ENCODE data around the gene SLAMF6.
"Not testable (repeated sequence)": the region's sequence is repeated elsewhere in the genome, so short reads cannot be mapped to it uniquely, and the experiment has no call there.

SLAMF6 gene

GRCh38 chr1:160499631-160500030 is 23.4 kb downstream of the SLAMF6 start:
- H3K36me3 ChIP-seq (replicated peaks in 1 of 2; ENCODE audit: control insufficient read depth in 2 of 2, insufficient read depth in 2 of 2, low read length in 2 of 2): no peaks in the 10 kb centered on the region
- H3K4me2 ChIP-seq (ENCODE audit: insufficient read depth, low read length, poor library complexity, severe bottlenecking): no peak overlapping the region
- H3K27ac ChIP-seq (replicated peaks; ENCODE audit: low read length): no peak overlapping the region
- no peak overlapping the region for H2BK120ac ChIP-seq (ENCODE audit: low read depth, low read length)
- no peaks in the 10 kb centered on the region for H3K9me3 ChIP-seq (replicated peaks in 1 of 2; ENCODE audit: control insufficient read depth in 2 of 2, insufficient read depth in 1 of 2, low read depth in 1 of 2, low read length in 2 of 2)
- H3K14ac ChIP-seq (ENCODE audit: low read length): no peak overlapping the region
- H3K9ac ChIP-seq (ENCODE audit: low read depth, low read length, poor library complexity): no peak overlapping the region
- H3K4me3 ChIP-seq (ENCODE audit: low read length in 2 of 2): no peak overlapping the region
- no peak for DNase-seq (ENCODE audit: low spot score)
- H2BK12ac ChIP-seq (ENCODE audit: low read length): no peak overlapping the region
- no peak overlapping the region for H4K91ac ChIP-seq (ENCODE audit: low read depth, low read length, poor library complexity)
- H2AFZ ChIP-seq (ENCODE audit: low read length): no peak overlapping the region
- H2AK5ac ChIP-seq (ENCODE audit: low read depth, low read length): no peak overlapping the region
- no peak overlapping the region for H3K4ac ChIP-seq (ENCODE audit: low read length)
- no peak overlapping the region for H3K23ac ChIP-seq (ENCODE audit: low read depth, low read length, poor library complexity)
- H2BK5ac ChIP-seq (ENCODE audit: low read length): no peak overlapping the region
- H3K18ac ChIP-seq (ENCODE audit: low read length): no peak overlapping the region
- H3K79me1 ChIP-seq (ENCODE audit: low read depth, low read length): no peaks in the 10 kb centered on the region
- no peaks in the 10 kb centered on the region for H3K27me3 ChIP-seq (ENCODE audit: control insufficient read depth in 3 of 3, insufficient read depth in 3 of 3, low read depth in 1 of 3, low read length in 3 of 3)
- no CpG with 5 or more reads among the region's 1 CpG for WGBS, 2 donors (ENCODE audit: extremely low coverage in 2 of 2, insufficient read length in 2 of 2, insufficient replicate concordance in 1 of 2)
- no peak overlapping the region for H4K8ac ChIP-seq (ENCODE audit: low read depth, low read length)
- H2BK15ac ChIP-seq (ENCODE audit: low read length): no peak overlapping the region
- H3K4me1 ChIP-seq (ENCODE audit: control insufficient read depth in 2 of 2, insufficient read depth in 1 of 2, low read depth in 1 of 2, low read length in 2 of 2): no peaks in the 10 kb centered on the region

- WGBS, 2 donors (ENCODE audit: extremely low coverage in 2 of 2, insufficient read length in 2 of 2, insufficient replicate concordance in 1 of 2): no CpG with 5 or more reads among the region's 3 CpGs
- not testable (repeated sequence) for H3K9me3 ChIP-seq (replicated peaks in 1 of 2; ENCODE audit: control insufficient read depth in 2 of 2, insufficient read depth in 1 of 2, low read depth in 1 of 2, low read length in 2 of 2)
Measured at GRCh38 chr1:160498301-160499065, 24.6 kb downstream of the SLAMF6 start.

GRCh38 chr1:160496334-160496733 is 26.7 kb downstream of the SLAMF6 start:
- no peaks in the 10 kb centered on the region for H3K27me3 ChIP-seq (ENCODE audit: control insufficient read depth in 3 of 3, insufficient read depth in 3 of 3, low read depth in 1 of 3, low read length in 3 of 3)
- no peaks in the 10 kb centered on the region for H3K9me3 ChIP-seq (replicated peaks in 1 of 2; ENCODE audit: control insufficient read depth in 2 of 2, insufficient read depth in 1 of 2, low read depth in 1 of 2, low read length in 2 of 2)
- no peaks in the 10 kb centered on the region for H3K36me3 ChIP-seq (replicated peaks in 1 of 2; ENCODE audit: control insufficient read depth in 2 of 2, insufficient read depth in 2 of 2, low read length in 2 of 2)
- no peak overlapping the region for H2BK5ac ChIP-seq (ENCODE audit: low read length)
- H3K27ac ChIP-seq (replicated peaks; ENCODE audit: low read length): no peak overlapping the region
- H3K9ac ChIP-seq (ENCODE audit: low read depth, low read length, poor library complexity): no peak overlapping the region
- H2AK5ac ChIP-seq (ENCODE audit: low read depth, low read length): no peak overlapping the region
- H3K4me3 ChIP-seq (ENCODE audit: low read length in 2 of 2): no peak overlapping the region
- H3K14ac ChIP-seq (ENCODE audit: low read length): no peak overlapping the region
- H2BK120ac ChIP-seq (ENCODE audit: low read depth, low read length): no peak overlapping the region
- no peaks in the 10 kb centered on the region for H3K4me1 ChIP-seq (ENCODE audit: control insufficient read depth in 2 of 2, insufficient read depth in 1 of 2, low read depth in 1 of 2, low read length in 2 of 2)
- no peak overlapping the region for H3K4ac ChIP-seq (ENCODE audit: low read length)
- no peak overlapping the region for H2BK15ac ChIP-seq (ENCODE audit: low read length)
- H3K18ac ChIP-seq (ENCODE audit: low read length): no peak overlapping the region
- no peak for DNase-seq (ENCODE audit: low spot score)
- no CpG with 5 or more reads among the region's 4 CpGs for WGBS, 2 donors (ENCODE audit: extremely low coverage in 2 of 2, insufficient read length in 2 of 2, insufficient replicate concordance in 1 of 2)
- no peak overlapping the region for H2BK12ac ChIP-seq (ENCODE audit: low read length)
- H4K8ac ChIP-seq (ENCODE audit: low read depth, low read length): no peak overlapping the region
- H3K79me1 ChIP-seq (ENCODE audit: low read depth, low read length): no peaks in the 10 kb centered on the region
- no peak overlapping the region for H3K4me2 ChIP-seq (ENCODE audit: insufficient read depth, low read length, poor library complexity, severe bottlenecking)
- no peak overlapping the region for H3K23ac ChIP-seq (ENCODE audit: low read depth, low read length, poor library complexity)
- no peak overlapping the region for H2AFZ ChIP-seq (ENCODE audit: low read length)
- no peak overlapping the region for H4K91ac ChIP-seq (ENCODE audit: low read depth, low read length, poor library complexity)

More at GRCh38 chr1:160498301-160499065, 24.6 kb downstream of the SLAMF6 start:
- not testable (repeated sequence) for DNase-seq (ENCODE audit: low spot score); H4K91ac ChIP-seq (ENCODE audit: low read depth, low read length, poor library complexity); H4K8ac ChIP-seq (ENCODE audit: low read depth, low read length); H3K14ac ChIP-seq (ENCODE audit: low read length); H2AFZ ChIP-seq (ENCODE audit: low read length); H2BK5ac ChIP-seq (ENCODE audit: low read length); H2BK12ac ChIP-seq (ENCODE audit: low read length); H3K4me1 ChIP-seq (ENCODE audit: control insufficient read depth in 2 of 2, insufficient read depth in 1 of 2, low read depth in 1 of 2, low read length in 2 of 2); H3K27me3 ChIP-seq (ENCODE audit: control insufficient read depth in 3 of 3, insufficient read depth in 3 of 3, low read depth in 1 of 3, low read length in 3 of 3); H3K4me3 ChIP-seq (ENCODE audit: low read length in 2 of 2); H3K79me1 ChIP-seq (ENCODE audit: low read depth, low read length); H2AK5ac ChIP-seq (ENCODE audit: low read depth, low read length); H3K9ac ChIP-seq (ENCODE audit: low read depth, low read length, poor library complexity); H3K4ac ChIP-seq (ENCODE audit: low read length); H3K4me2 ChIP-seq (ENCODE audit: insufficient read depth, low read length, poor library complexity, severe bottlenecking); H3K36me3 ChIP-seq (replicated peaks in 1 of 2; ENCODE audit: control insufficient read depth in 2 of 2, insufficient read depth in 2 of 2, low read length in 2 of 2); H2BK15ac ChIP-seq (ENCODE audit: low read length); H3K18ac ChIP-seq (ENCODE audit: low read length); H2BK120ac ChIP-seq (ENCODE audit: low read depth, low read length); H3K23ac ChIP-seq (ENCODE audit: low read depth, low read length, poor library complexity); H3K27ac ChIP-seq (replicated peaks; ENCODE audit: low read length)

- Histone ChIP-seq H3K4me3 (ENCODE audit: low read length in 2 of 2) (no peak overlapping the region), H3K9ac (ENCODE audit: low read depth, low read length, poor library complexity) (no peak overlapping the region), H3K27ac (replicated peaks; ENCODE audit: low read length) (no peak overlapping the region), H3K23ac (ENCODE audit: low read depth, low read length, poor library complexity) (no peak overlapping the region), H2AFZ (ENCODE audit: low read length) (no peak overlapping the region), H3K4ac (ENCODE audit: low read length) (no peak overlapping the region), H2BK15ac (ENCODE audit: low read length) (no peak overlapping the region), H3K18ac (ENCODE audit: low read length) (no peak overlapping the region), H2AK5ac (ENCODE audit: low read depth, low read length) (no peak overlapping the region), H3K27me3 (ENCODE audit: control insufficient read depth in 3 of 3, insufficient read depth in 3 of 3, low read depth in 1 of 3, low read length in 3 of 3) (no peaks in the 10 kb centered on the region), H2BK120ac (ENCODE audit: low read depth, low read length) (no peak overlapping the region), H3K4me1 (ENCODE audit: control insufficient read depth in 2 of 2, insufficient read depth in 1 of 2, low read depth in 1 of 2, low read length in 2 of 2) (no peaks in the 10 kb centered on the region), H2BK12ac (ENCODE audit: low read length) (no peak overlapping the region), H3K36me3 (replicated peaks in 1 of 2; ENCODE audit: control insufficient read depth in 2 of 2, insufficient read depth in 2 of 2, low read length in 2 of 2) (no peaks in the 10 kb centered on the region), H2BK5ac (ENCODE audit: low read length) (no peak overlapping the region), H4K91ac (ENCODE audit: low read depth, low read length, poor library complexity) (no peak overlapping the region), H3K9me3 (replicated peaks in 1 of 2; ENCODE audit: control insufficient read depth in 2 of 2, insufficient read depth in 1 of 2, low read depth in 1 of 2, low read length in 2 of 2) (no peaks in the 10 kb centered on the region), H4K8ac (ENCODE audit: low read depth, low read length) (no peak overlapping the region), H3K14ac (ENCODE audit: low read length) (no peak overlapping the region), H3K79me1 (ENCODE audit: low read depth, low read length) (no peaks in the 10 kb centered on the region), H3K4me2 (ENCODE audit: insufficient read depth, low read length, poor library complexity, severe bottlenecking) (no peak overlapping the region)
- WGBS, 2 donors (ENCODE audit: extremely low coverage in 2 of 2, insufficient read length in 2 of 2, insufficient replicate concordance in 1 of 2): no CpG with 5 or more reads among the region's 3 CpGs
- DNase-seq (ENCODE audit: low spot score): no peak
Measured at GRCh38 chr1:160494620-160495019, 28.4 kb downstream of the SLAMF6 start.

All from neuronal stem cell (in vitro differentiated cells).